Measurements from ENCODE around the gene PPP1R3C.

PPP1R3C gene

GRCh38 chr10:91628383-91628782 lies 4.5 kb downstream of the PPP1R3C start:
- DNase-seq: no peak

GRCh38 chr10:91627344-91628102 lies 5.3 kb downstream of the PPP1R3C start:
- no peak for DNase-seq

- DNase-seq: no peak
Measured at GRCh38 chr10:91626936-91627335, 5.9 kb downstream of the PPP1R3C start.

DNA sequence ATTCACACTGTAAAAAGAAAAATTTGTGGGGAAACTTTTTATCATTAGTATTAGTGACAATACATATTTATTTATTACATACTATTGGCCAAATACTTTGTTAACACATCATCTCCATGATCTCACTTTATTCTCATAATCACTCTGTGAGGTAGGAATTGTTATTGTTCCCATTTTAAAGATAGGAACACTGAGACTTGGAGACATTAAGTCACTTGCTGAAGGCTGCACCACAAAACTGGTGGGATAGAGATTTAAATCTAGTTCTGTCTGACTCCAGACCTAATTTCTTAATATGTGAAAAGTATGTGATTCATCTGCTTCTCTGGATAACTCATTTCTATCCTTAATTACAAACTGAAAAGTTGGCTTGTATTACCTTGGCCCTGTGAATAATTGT lies 8.2 kb downstream of the PPP1R3C start:
- DNase-seq: no peak

- no peak for DNase-seq
Measured at GRCh38 chr10:91622601-91623000, 10.3 kb downstream of the PPP1R3C start.

- no peak for DNase-seq
Measured at GRCh38 chr10:91621483-91622113, 11.3 kb downstream of the PPP1R3C start.

DNA sequence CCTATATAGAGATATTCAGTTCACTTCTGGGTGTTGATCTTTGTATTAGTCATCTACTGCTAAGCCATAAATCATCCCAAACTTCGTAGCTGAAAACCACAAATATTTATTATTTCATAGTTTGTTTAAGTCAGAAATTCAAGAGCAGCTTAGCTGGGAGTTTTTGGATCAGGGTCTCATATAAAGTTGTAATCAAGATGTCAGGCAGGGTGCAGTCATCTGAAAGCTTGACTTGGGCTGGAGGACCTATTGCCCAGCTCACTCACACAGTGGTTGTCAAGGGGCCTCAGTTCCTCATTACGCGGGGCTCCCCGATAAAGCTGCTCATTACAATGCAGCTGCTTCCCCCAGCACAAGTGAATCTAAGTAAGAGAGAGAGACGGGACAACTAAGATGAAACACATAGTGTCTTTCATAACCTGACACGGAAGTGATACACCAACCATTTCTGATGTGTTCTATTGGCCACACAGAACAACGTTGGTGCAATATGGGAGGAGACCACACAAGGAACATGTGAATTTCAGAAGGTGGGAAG lies 15.7 kb downstream of the PPP1R3C start:
- DNase-seq: no peak

- DNase-seq: no peak
Measured at GRCh38 chr10:91616137-91616536, 16.7 kb downstream of the PPP1R3C start.

- no peak for DNase-seq
Measured at GRCh38 chr10:91614225-91614624, 18.6 kb downstream of the PPP1R3C start.

GRCh38 chr10:91613411-91614187 lies 19.3 kb downstream of the PPP1R3C start:
- no peak for DNase-seq

- DNase-seq: no peak
Measured at GRCh38 chr10:91610919-91611318, 22.0 kb downstream of the PPP1R3C start.

- DNase-seq: no peak
Measured at GRCh38 chr10:91610444-91610843, 22.4 kb downstream of the PPP1R3C start.

- DNase-seq: no peak
Measured at GRCh38 chr10:91607646-91608403, 25.0 kb downstream of the PPP1R3C start.

DNA sequence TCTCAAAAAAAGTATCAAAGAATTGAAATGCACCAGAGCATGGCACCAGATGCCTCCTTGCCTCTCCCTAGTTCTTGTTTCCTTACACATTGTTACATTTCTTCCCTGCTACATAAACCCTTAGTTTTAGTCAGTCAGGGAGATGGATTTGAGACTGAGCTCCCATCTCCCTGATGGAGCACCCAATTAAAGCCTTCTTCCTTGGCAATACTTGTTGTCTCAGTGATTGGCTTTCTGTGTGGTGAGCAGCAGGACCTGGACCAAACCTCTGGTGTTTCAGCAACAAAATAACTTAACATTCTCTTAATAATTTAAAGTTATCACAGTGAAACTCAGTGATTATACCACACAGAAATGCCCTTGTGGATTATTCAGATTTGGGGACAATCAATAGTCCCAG lies 26.9 kb downstream of the PPP1R3C start:
- DNase-seq: no peak

DNA sequence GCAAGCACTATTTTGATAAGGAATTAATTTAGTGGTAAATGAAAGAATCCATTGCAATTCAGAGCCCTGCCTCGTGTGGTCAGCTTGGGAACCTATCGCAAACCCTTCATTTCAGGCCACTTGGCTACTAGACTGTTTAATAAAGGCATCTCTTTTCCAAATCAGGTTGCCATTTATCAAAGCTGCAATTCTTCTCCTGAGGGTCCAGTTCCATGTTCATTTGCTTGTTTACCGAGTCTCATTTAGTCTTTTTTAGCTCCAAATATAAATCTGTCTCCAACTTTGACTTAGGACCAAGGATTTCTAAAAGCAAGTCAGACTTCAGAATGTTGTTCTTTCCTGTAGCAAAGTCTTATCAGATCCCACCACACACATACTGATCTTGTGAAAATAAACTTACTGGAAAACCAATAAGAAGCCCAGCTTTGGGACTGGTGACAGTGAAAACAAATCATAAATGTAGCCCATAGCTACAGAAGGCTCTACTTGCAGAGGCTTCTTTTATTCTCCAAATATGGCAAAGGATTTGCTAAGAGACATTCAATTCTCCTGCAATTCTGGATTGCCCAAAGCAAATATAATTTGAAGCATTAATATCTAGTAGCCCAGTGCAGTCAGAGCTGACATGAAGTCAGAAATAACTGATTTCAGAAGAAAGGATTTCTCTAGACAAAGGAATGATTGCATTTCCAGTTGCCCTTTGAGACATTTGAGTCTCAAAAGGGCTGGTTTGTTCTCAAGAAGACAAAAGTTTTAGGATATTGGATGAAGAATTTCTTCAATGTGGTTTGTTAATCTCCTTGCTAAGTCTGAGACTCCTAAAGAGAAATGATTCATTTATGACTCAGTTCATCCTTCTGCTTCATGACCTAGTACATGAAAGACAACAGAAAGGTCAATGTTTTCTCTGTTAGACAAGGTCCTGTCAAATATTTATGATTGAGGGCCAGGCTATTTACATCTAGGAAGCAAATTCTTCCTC lies 28.0 kb downstream of the PPP1R3C start:
- no peak for DNase-seq

DNA sequence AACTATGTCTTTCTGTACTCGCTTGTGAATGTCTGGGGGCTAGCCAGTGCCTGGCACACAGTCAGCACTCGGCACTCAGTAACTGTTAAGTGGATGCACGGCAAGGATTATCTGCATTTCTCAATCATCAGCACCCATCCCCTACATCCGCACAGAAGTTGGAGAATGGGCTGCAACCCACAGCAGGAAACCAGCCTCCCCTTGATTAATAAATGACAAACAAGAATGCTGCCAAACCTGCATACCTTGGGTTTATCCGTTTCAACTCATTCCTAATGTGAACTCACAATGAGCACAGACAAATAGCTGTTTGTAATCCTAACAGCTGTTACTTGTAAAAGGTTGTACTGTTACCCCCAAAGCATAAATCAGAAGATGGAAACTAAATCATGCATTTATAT lies 28.9 kb downstream of the PPP1R3C start:
- no peak for DNase-seq

- DNase-seq: no peak
Measured at GRCh38 chr10:91602868-91603568, 29.9 kb downstream of the PPP1R3C start.

DNA sequence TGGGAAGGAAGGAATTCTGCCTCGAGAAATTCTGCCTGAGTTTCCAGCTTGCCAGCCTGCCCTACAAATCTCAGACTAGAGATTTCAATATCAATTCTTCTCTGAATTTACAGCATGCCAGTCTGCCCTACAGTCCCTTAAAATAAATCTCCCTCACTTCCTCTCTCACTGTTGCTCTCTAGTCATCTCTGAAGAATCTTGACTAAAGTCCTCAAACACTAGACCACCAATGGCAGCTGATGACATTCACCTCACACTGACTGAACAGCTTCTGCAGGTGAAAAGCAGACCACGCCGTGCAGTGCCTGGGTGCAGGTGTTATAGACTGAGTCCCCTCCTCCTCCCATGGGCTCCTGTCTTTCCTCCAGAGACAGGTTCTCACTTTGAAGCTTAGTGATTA lies 30.4 kb downstream of the PPP1R3C start:
- DNase-seq: no peak

DNA sequence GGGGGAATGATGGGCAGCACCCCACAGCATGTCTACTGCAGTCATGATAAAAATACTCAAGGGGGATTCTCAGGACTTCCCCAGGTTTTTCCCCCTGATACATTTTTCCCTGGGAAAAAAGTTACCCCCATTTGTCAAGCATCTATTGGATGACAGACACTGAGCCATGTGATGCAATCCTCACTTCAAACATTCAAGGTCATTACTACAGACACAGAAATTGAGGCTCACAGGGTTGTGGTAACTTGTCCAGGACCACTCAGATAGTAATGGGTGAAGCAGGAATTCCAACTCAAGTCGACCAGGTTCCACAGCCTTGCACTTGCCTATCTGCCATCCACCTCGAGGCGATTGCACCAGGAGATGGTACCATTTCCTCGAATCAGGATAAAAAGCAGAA lies 31.7 kb downstream of the PPP1R3C start:
- DNase-seq: no peak

- DNase-seq: no peak
Measured at GRCh38 chr10:91598211-91598977, 34.5 kb downstream of the PPP1R3C start.

Measured in bone marrow (tissue), 2 donors.